Activated gamma-delta T cell treated with anti-CD3 and anti-CD28 coated beads, Interleukin-2, amount 50 U/mL, for 16 hours (primary cell): ENCODE data around the gene JAG2.

ENCODE experiments used
- DNase-seq: peaks from one replicate; pipeline ENCODE4 v3.0.0-alpha.2; 2020; ENCODE audit warnings: low read depth

The JAG2 gene

GRCh38 chr14:105151084-105151837, 17.3 kb downstream of the JAG2 start:
- no peak for DNase-seq

- DNase-seq = no peak
Observed at GRCh38 chr14:105150368-105151083, 18.1 kb downstream of the JAG2 start.

GRCh38 chr14:105150026-105150367, 18.6 kb downstream of the JAG2 start:
- no peak for DNase-seq

GRCh38 chr14:105149146-105149781, 19.3 kb downstream of the JAG2 start:
- no peak for DNase-seq

- DNase-seq = no peak
Observed at GRCh38 chr14:105148604-105149145, 19.9 kb downstream of the JAG2 start.

- no peak for DNase-seq
Observed at GRCh38 chr14:105147671-105148603, 20.6 kb downstream of the JAG2 start.

DNA sequence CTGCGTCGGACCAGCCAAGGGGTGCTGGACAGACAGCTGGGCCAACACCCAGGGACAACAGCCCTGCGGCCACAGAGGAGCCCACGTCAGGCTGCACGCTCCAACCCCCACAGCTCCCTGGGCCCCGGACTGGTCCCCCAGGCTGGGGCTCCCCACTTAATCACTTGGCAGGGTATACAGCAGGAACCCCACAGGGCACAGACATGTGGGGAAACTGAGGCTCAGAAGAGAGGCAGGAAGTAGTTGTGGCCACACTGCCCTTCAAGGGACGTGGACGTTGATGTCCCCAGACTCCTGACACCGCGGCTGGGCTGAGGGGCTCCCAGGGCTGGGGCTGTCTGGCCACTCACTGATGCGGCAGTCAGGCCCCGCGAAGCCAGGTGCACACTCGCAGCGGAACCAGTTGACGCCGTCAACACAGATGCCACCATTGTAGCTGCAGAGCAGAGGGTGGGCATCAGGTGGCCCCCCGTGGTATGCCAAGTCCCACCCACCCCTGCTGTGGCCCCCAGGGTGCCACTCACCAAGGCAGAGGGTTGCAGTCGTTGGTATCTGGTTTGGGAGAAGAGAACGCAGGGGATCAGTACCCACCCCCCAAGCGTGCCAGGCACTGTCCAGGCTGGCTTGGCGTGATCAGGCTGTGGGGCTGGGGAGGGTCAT, 21.5 kb downstream of the JAG2 start:
- DNase-seq = no peak

GRCh38 chr14:105146181-105146975, 22.2 kb downstream of the JAG2 start:
- no peak for DNase-seq

- DNase-seq = no peak
Observed at GRCh38 chr14:105145381-105146180, 23.0 kb downstream of the JAG2 start.

GRCh38 chr14:105144666-105145380, 23.8 kb downstream of the JAG2 start:
- no peak for DNase-seq

- DNase-seq = no peak
Observed at GRCh38 chr14:105144026-105144665, 24.4 kb downstream of the JAG2 start.

- DNase-seq = no peak
Observed at GRCh38 chr14:105143451-105144025, 25.0 kb downstream of the JAG2 start.

- DNase-seq = no peak
Observed at GRCh38 chr14:105142651-105143450, 25.7 kb downstream of the JAG2 start.

GRCh38 chr14:105141486-105142281, 26.9 kb downstream of the JAG2 start:
- DNase-seq = no peak

DNA sequence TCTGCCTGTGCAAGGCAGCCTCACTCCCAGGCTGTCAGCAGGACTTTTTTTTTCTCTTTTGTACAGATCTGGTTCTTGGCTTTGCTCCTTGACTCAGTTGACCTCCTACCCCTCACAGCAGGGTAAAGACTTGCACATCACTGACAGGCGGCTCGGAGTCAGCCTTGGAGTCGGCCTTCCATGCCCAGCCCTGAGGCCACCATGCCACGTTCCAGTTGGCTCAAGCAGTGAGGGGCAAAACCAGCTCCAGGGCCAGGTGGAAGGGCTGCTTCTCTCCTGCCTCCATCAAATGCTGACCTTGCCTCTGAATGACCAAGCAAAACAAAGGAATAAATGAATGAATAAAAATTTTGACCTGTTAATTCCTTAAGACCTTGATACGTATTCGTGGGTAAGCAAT, 27.6 kb downstream of the JAG2 start:
- DNase-seq = no peak

- no peak for DNase-seq
Observed at GRCh38 chr14:105140581-105140980, 28.0 kb downstream of the JAG2 start.
